GM21717 (cell line): Measurements from ENCODE around the gene SPTLC1.

Source experiments
- ATAC-seq: cut with Tn5 transposase; IDR thresholded peaks from one replicate; pipeline ENCODE4 v1.9.1; 2021; ENCODE audit warnings: mild to moderate bottlenecking, moderate library complexity; ENCODE audit not compliant: unreplicated experiment

Gene SPTLC1

GRCh38 chr9:92095236-92095635, 20.0 kb downstream of the SPTLC1 start:
- ATAC-seq: no peak

- ATAC-seq: no peak
Observed at GRCh38 chr9:92094655-92095054, 20.6 kb downstream of the SPTLC1 start.

- no peak for ATAC-seq
Observed at GRCh38 chr9:92077888-92078287, 37.3 kb downstream of the SPTLC1 start.

- no peak for ATAC-seq
Observed at GRCh38 chr9:92071634-92072033, 43.6 kb downstream of the SPTLC1 start.

- ATAC-seq: no peak
Observed at GRCh38 chr9:92066168-92066567, 49.0 kb downstream of the SPTLC1 start.

- no peak for ATAC-seq
Observed at GRCh38 chr9:92064711-92065110, 50.5 kb downstream of the SPTLC1 start.

GRCh38 chr9:92061184-92061583, 54.0 kb downstream of the SPTLC1 start:
- no peak for ATAC-seq

GRCh38 chr9:92059661-92060060, 55.6 kb downstream of the SPTLC1 start:
- no peak for ATAC-seq

- ATAC-seq: no peak
Observed at GRCh38 chr9:92058723-92059444, 56.3 kb downstream of the SPTLC1 start.

- ATAC-seq: no peak
Observed at GRCh38 chr9:92058026-92058425, 57.2 kb downstream of the SPTLC1 start.

GRCh38 chr9:92057226-92057625, 58.0 kb downstream of the SPTLC1 start:
- ATAC-seq: no peak

GRCh38 chr9:92055624-92056023, 59.6 kb downstream of the SPTLC1 start:
- ATAC-seq: no peak

- ATAC-seq: no peak
Observed at GRCh38 chr9:92048924-92049625, 66.1 kb downstream of the SPTLC1 start.

GRCh38 chr9:92047500-92047899, 67.7 kb downstream of the SPTLC1 start:
- no peak for ATAC-seq

- ATAC-seq: no peak
Observed at GRCh38 chr9:92046676-92047075, 68.5 kb downstream of the SPTLC1 start.

- ATAC-seq: no peak
Observed at GRCh38 chr9:92044936-92045335, 70.3 kb downstream of the SPTLC1 start.

GRCh38 chr9:92043002-92043401, 72.2 kb downstream of the SPTLC1 start:
- no peak for ATAC-seq

- no peak for ATAC-seq
Observed at GRCh38 chr9:92042260-92042659, 73.0 kb downstream of the SPTLC1 start.

- no peak for ATAC-seq
Observed at GRCh38 chr9:92036756-92037155, 78.5 kb downstream of the SPTLC1 start.

- ATAC-seq: no peak
Observed at GRCh38 chr9:92036411-92036746, 78.8 kb downstream of the SPTLC1 start.

GRCh38 chr9:92035687-92036410, 79.4 kb downstream of the SPTLC1 start:
- ATAC-seq: no peak

- no peak for ATAC-seq
Observed at GRCh38 chr9:92035146-92035545, 80.1 kb downstream of the SPTLC1 start.
